Embryonic facial prominence (tissue), 1 donor: ENCODE data around the gene COL11A1.
A peak's percentile ranks its signal among the peaks of the same experiment; 100 is the strongest.
"Not testable (repeated sequence)": the region's sequence is repeated elsewhere in the genome, so short reads cannot be mapped to it uniquely, and the experiment has no call there.

Source experiments
- DNase-seq: peaks from one replicate; pipeline ENCODE4 v3.0.0-alpha.2; 2016; ENCODE audit errors: extremely low spot score

COL11A1 gene

GRCh38 chr1:103108376-103109150, at the start of gene COL11A1:
TSS of gene COL11A1 (minus strand) at chr1:103108522. CDS start at chr1:103108178, 344 bp downstream.
- peak; percentile 78 for DNase-seq

GRCh38 chr1:103156966-103157365, 48.6 kb upstream of the COL11A1 start:
- no peak for DNase-seq

- DNase-seq: no peak
These were observed 37.8 kb upstream of the COL11A1 start for GRCh38 chr1:103146166-103146565.

GRCh38 chr1:103145449-103145848, 37.1 kb upstream of the COL11A1 start:
- DNase-seq: no peak

- DNase-seq: no peak
These were observed 36.4 kb upstream of the COL11A1 start for GRCh38 chr1:103144681-103145080.

- DNase-seq: no peak
These were observed 34.1 kb upstream of the COL11A1 start for GRCh38 chr1:103142461-103142860.

- no peak for DNase-seq
These were observed 21.5 kb upstream of the COL11A1 start for GRCh38 chr1:103129796-103130195.

GRCh38 chr1:103129255-103129654, 20.9 kb upstream of the COL11A1 start:
- no peak for DNase-seq

GRCh38 chr1:103128256-103128655, 19.9 kb upstream of the COL11A1 start:
- not testable (repeated sequence) for DNase-seq

- no peak for DNase-seq
These were observed 16.9 kb upstream of the COL11A1 start for GRCh38 chr1:103125219-103125618.

GRCh38 chr1:103122983-103123720, 14.8 kb upstream of the COL11A1 start:
- no peak for DNase-seq

GRCh38 chr1:103120981-103121380, 12.7 kb upstream of the COL11A1 start:
- no peak for DNase-seq

GRCh38 chr1:103112546-103112945, 4.2 kb upstream of the COL11A1 start:
- no peak for DNase-seq

- DNase-seq: no peak
These were observed 3.6 kb upstream of the COL11A1 start for GRCh38 chr1:103111926-103112325.

GRCh38 chr1:103110701-103111100, 2.4 kb upstream of the COL11A1 start:
- DNase-seq: no peak

- no peak for DNase-seq
These were observed 1.1 kb upstream of the COL11A1 start for GRCh38 chr1:103109311-103109920.

GRCh38 chr1:103107741-103108375, 464 bp downstream of the COL11A1 start:
- DNase-seq: no peak

- peak; percentile 59 for DNase-seq
These were observed 1.6 kb downstream of the COL11A1 start for GRCh38 chr1:103106426-103107341.

- DNase-seq: no peak
These were observed 6.9 kb downstream of the COL11A1 start for GRCh38 chr1:103101399-103101798.

- no peak for DNase-seq
These were observed 19.1 kb downstream of the COL11A1 start for GRCh38 chr1:103089221-103089620.

- no peak for DNase-seq
These were observed 21.1 kb downstream of the COL11A1 start for GRCh38 chr1:103087256-103087655.
